Colonic mucosa (tissue), 4 donors: ENCODE data around the gene VIL1. TPM values are rescaled to one million over a fixed set of nuclear protein-coding genes. Genes with fewer than 3 reads are reported as not detected.

Experiments used
- DNase-seq: peaks from one replicate; pipeline ENCODE4 v3.0.0-alpha.2; 2020
- H3K27ac ChIP-seq: fragments of 200-600 bp; one replicate; pipeline ENCODE4 v1.8.0; 2021
- H3K27me3 ChIP-seq: fragments of 200-600 bp; one replicate; pipeline ENCODE4 v1.8.0; 2021
- H3K36me3 ChIP-seq: fragments of 200-600 bp; one replicate; pipeline ENCODE4 v1.8.0; 2021
- H3K4me1 ChIP-seq: fragments of 200-600 bp; one replicate; pipeline ENCODE4 v1.8.0; 2021; ENCODE audit warnings: mild to moderate bottlenecking
- H3K4me3 ChIP-seq: fragments of 200-600 bp; one replicate; pipeline ENCODE4 v1.8.0; 2021
- H3K9ac ChIP-seq, 2 donors: one replicate each; pipeline ENCODE4 v1.7.0; 2013; ENCODE audit warnings: control low read depth in 2 of 2, low read depth in 2 of 2, low read length in 2 of 2
- H3K9me3 ChIP-seq: fragments of 200-600 bp; one replicate; pipeline ENCODE4 v1.8.0; 2021
- intact Hi-C: fragments of 100-400 bp; cut with DNase I; formaldehyde crosslinking; loops from one replicate; pipeline ENCODE4 v1.14.1; 2022
- total RNA-seq, 2 donors: library from RNA; stranded (reverse); fragmentation: NEBNext Ultra II Directional in 1 of 2; extraction: Animal tissue kit (Norgen Biotek cat#: 25700) in 1 of 2; gene quantifications; one replicate each; pipeline ENCODE4 v1.2.1, GENCODE V29; 2021
- TF ChIP-seq, protein P1 (sequence below): fragments of 200-600 bp; IDR thresholded peaks from one replicate; pipeline ENCODE4 v1.8.0; 2022; ENCODE audit warnings: antibody characterized with exemption, mild to moderate bottlenecking
- donor health status: healthy.
- donor health status: DM: no; HTN: no; CAD: no.
- donor health status: DM: no; HTN: no; CAD: no.

Gene VIL1
- total RNA-seq, 2 donors from 2014 or later: 545 to 634 TPM

DNA sequence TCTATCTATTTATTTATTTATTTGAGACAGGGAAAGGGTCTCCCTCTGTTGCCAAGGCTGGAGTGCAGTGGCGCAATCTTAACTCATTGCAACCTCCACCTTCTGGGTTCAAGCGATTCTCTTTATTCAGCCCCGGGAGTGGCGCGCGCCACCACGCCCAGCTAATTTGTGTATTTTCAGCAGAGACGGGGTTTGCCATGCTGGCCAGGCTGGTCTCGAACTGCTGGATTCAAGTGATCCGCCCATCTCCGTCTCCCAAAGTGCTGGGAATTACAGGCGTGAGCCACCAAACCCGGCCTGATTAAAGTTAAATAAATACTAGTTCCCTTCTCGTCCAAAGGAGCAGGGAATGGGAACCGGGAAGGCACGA lies 23.5 kb upstream of the VIL1 start:
- Histone ChIP-seq H3K27ac (peak overlapping the region; percentile 100), H3K36me3 (no peaks in the 10 kb centered on the region), H3K9me3 (no peaks in the 10 kb centered on the region), H3K9ac (peak overlapping the region; percentile 66 to 67), H3K4me1 (peaks cover 4% of the 10 kb centered on the region), H3K27me3 (no peaks in the 10 kb centered on the region), H3K4me3 (peak overlapping the region; percentile 97)
- TF ChIP-seq, protein P1, sequence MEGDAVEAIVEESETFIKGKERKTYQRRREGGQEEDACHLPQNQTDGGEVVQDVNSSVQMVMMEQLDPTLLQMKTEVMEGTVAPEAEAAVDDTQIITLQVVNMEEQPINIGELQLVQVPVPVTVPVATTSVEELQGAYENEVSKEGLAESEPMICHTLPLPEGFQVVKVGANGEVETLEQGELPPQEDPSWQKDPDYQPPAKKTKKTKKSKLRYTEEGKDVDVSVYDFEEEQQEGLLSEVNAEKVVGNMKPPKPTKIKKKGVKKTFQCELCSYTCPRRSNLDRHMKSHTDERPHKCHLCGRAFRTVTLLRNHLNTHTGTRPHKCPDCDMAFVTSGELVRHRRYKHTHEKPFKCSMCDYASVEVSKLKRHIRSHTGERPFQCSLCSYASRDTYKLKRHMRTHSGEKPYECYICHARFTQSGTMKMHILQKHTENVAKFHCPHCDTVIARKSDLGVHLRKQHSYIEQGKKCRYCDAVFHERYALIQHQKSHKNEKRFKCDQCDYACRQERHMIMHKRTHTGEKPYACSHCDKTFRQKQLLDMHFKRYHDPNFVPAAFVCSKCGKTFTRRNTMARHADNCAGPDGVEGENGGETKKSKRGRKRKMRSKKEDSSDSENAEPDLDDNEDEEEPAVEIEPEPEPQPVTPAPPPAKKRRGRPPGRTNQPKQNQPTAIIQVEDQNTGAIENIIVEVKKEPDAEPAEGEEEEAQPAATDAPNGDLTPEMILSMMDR: no peak
- DNase-seq: peak; percentile 73
- intact Hi-C loops: no loop called here

DNA sequence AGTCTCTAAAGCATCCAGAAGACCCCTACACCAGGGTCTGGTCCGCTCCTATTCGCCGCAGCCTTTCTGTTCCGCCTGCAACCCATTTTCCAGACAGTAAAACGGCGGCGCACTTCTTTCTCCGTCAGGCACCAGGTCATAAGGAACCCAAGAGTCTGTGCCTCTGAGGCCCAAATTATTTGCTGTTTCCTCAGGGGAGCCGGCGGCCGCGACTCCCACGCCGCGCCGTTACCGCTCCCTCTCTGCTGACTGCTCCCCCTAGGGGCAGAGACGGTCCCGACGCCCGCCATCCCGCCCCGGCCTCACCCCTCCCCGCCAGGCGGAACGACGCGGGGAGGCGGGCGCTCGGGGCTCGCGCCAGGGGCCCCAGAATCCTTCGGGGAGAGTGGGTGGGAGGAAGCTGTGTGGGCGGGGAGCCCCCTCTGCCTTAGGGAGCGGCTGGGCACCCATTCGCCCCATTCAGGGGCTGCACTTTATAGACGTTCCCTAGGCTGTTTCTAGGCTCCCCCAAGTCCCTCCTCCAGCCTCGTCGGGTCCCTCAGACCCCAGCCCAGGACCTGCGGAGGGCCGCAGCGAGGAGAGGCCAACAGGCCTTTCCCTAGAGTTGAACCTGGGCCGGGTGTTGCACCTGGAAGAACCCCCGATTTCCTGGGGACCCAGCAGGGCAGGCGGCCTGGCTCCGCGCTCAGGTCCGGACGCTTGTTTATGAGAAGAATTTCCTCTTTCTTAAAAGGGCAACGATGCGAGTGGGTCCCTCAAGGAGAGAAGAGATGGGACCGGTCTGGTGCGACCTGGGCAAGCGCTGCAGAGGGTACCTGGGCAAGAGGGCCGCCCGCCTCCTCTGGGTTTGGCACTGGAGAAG lies 22.9 kb upstream of the VIL1 start:
- DNase-seq: peak; percentile 94
- peak overlapping the region; percentile 97 for H3K4me3 ChIP-seq
- H3K4me1 ChIP-seq: peaks cover 5% of the 10 kb centered on the region
- H3K27ac ChIP-seq: peak overlapping the region; percentile 100
- TF ChIP-seq, protein P1: peak; percentile 84
- H3K36me3 ChIP-seq: no peaks in the 10 kb centered on the region
- intact Hi-C loops: no loop called here
- H3K27me3 ChIP-seq: no peaks in the 10 kb centered on the region
- peak overlapping the region; percentile 84 to 88 for H3K9ac ChIP-seq
- H3K9me3 ChIP-seq: no peaks in the 10 kb centered on the region

DNA sequence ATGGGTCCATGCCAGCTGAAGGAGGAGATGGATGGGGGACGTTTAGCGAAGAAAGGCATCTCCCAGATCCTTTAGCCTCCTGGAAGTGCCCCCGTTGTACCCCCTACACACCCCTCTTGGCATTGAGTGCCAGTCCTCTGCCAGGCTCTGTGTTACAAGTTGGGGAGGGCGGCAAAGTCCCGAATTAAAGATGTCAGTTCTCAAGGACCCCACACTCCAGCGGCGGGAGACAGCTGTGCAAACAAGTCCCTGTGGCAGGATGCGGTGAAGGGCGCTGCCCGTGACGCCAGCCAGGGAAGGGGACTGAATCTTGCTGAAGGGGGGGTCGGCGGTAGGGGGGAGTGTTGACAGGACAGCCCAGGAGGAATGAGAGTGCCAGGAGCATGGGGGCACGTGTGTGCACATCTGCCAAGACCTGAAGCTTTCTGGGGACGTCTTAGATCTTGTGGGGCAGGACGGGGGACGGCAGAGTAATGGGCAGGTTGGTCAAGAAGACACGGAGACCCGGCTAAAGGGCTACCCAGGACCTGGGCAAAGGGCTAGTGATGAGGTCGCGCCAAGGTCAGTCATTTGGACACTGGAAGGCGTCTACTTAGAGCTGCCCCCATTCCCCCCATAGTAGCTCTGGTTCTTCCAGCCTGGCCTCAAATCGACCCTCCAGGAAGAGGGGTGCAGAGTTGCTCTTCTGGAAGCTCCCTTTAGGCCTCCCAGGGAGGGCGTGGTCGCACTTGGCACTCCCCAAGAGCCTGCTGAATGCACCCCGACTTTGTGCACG lies 22.0 kb upstream of the VIL1 start:
- Histone ChIP-seq H3K9me3 (no peaks in the 10 kb centered on the region), H3K36me3 (no peaks in the 10 kb centered on the region), H3K27ac (peak overlapping the region; percentile 100), H3K27me3 (no peaks in the 10 kb centered on the region), H3K9ac (peak overlapping the region; percentile 84 to 88), H3K4me3 (peak overlapping the region; percentile 97), H3K4me1 (peaks cover 13% of the 10 kb centered on the region)
- TF ChIP-seq, protein P1: no peak
- DNase-seq: peak; percentile 81
- intact Hi-C loops: no loop called here

DNA sequence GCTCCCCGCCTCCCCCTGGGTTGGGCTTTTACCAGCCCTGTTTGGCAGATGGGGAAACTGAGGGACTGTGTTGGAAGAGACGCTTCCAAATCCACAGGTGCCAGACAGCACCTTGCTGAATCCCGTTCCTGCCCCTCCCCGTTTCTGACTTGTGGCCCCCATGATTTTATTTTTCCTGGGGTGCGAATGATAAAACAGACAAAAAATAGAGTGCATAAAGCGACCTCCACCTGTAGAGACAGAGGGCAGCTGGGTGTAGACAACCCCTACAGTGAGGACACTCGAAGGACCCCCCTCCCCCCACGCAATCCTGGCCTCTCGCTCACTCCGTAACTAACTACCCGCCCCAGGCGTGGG lies 21.5 kb upstream of the VIL1 start:
- peaks cover 4% of the 10 kb centered on the region for H3K36me3 ChIP-seq
- peak overlapping the region; percentile 100 for H3K27ac ChIP-seq
- H3K9me3 ChIP-seq: no peaks in the 10 kb centered on the region
- intact Hi-C loops: no loop called here
- TF ChIP-seq, protein P1: no peak
- H3K4me3 ChIP-seq: peak overlapping the region; percentile 97
- peaks cover 13% of the 10 kb centered on the region for H3K4me1 ChIP-seq
- H3K27me3 ChIP-seq: no peaks in the 10 kb centered on the region
- peak; percentile 43 for DNase-seq
- H3K9ac ChIP-seq: peak overlapping the region; percentile 84 to 88

DNA sequence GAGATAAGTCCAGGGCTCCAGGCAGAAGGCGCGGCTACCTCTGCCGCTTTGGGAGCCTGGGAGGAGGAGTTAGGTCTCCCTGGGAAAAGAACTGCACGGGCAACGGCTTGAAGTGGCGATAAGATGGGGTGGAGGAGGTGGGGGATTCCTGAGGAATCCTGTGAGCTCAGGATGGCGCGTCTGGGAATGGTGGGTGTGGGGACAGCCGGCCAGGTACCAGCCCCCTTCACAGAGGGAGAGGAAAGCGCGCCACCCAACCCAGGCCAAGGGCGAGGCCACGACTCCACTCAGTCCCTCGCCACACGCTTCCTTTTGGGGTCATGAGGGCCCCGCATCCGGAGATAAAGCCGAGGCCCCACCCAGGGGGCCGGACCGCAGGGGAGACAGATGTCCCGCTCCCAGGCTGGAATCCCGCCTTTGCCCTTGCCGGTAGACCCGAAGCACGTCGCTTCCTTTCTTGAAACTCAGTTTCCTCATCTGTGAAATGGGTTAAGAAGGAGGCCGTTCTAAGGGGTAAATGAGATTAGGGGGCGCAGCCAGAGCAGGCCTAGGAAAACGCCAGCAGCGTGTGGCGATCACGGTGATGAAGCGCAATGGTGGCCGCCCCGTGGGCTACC lies 21.0 kb upstream of the VIL1 start:
- Histone ChIP-seq H3K4me3 (peak overlapping the region; percentile 97), H3K27me3 (no peaks in the 10 kb centered on the region), H3K4me1 (peaks cover 13% of the 10 kb centered on the region), H3K36me3 (peaks cover 4% of the 10 kb centered on the region), H3K9me3 (no peaks in the 10 kb centered on the region), H3K9ac (peak overlapping the region; percentile 84 to 88), H3K27ac (peak overlapping the region; percentile 100)
- intact Hi-C loops: no loop called here
- peak; percentile 87 for DNase-seq
- TF ChIP-seq, protein P1: no peak
